WTC11 (cell line): ENCODE results near the gene INSYN1. TPM values are rescaled to one million over a fixed set of nuclear protein-coding genes. Genes with fewer than 3 reads are reported as not detected.

Source experiments
- ATAC-seq: fragments of 200-7000 bp; cut with Tn5 transposase; 2 replicates; pipeline ENCODE4 v1.10.0; 2021; ENCODE audit warnings: mild to moderate bottlenecking, moderate library complexity
- Bru-seq: library from RNA; stranded (reverse); fragments of 400-500 nt; gene quantifications from one replicate; lab custom pipeline; 2021; lab: Mats Ljungman, UMichigan
- CTCF ChIA-PET: fragments of 300-600 bp; sonication (Branson Sonifier 250); formaldehyde crosslinking; loops from one replicate; lab custom pipeline; 2021; ENCODE audit warnings: antibody characterized with exemption; lab: Charles Lee
- POLR2A ChIA-PET: fragments of 350-600 bp; sonication (Branson Sonifier 250); formaldehyde crosslinking; loops from one replicate; lab custom pipeline; 2021; ENCODE audit warnings: antibody characterized with exemption; lab: Charles Lee
- DNase-seq: peaks from one replicate; pipeline ENCODE4 v3.0.0; 2021; ENCODE audit warnings: low spot score
- H3K27ac Mint-ChIP-seq: 2 replicates; pipeline ENCODE4 v1.8.0; 2021; ENCODE audit warnings: mixed read lengths
- H3K27me3 Mint-ChIP-seq: 2 replicates; pipeline ENCODE4 v1.8.0; 2021; ENCODE audit warnings: low read depth, mild to moderate bottlenecking, moderate library complexity, mixed read lengths
- H3K36me3 Mint-ChIP-seq: 2 replicates; pipeline ENCODE4 v1.8.0; 2021; ENCODE audit warnings: mixed read lengths
- H3K4me1 Mint-ChIP-seq: 2 replicates; pipeline ENCODE4 v1.8.0; 2022; ENCODE audit warnings: mixed read lengths
- H3K4me3 Mint-ChIP-seq: 2 replicates; pipeline ENCODE4 v1.8.0; 2021; ENCODE audit warnings: mild to moderate bottlenecking, moderate library complexity, mixed read lengths
- H3K9me3 Mint-ChIP-seq: 2 replicates; pipeline ENCODE4 v1.8.0; 2021; ENCODE audit warnings: mixed read lengths
- ETV6 ChIP-seq: sonication (generic); formaldehyde crosslinking; IDR thresholded peaks from 2 replicates; pipeline ENCODE4 v1.8.1; 2022; ENCODE audit warnings: mild to moderate bottlenecking, missing genetic modification reagents
- FOXP1 ChIP-seq: sonication (generic); formaldehyde crosslinking; IDR thresholded peaks from 2 replicates; pipeline ENCODE4 v1.8.0; 2022; ENCODE audit warnings: missing genetic modification reagents, mild to moderate bottlenecking, moderate library complexity, borderline replicate concordance
- HMGA2 ChIP-seq: fragments of 250-450 bp; sonication (Bioruptor Pico); IDR thresholded peaks from 2 replicates; pipeline ENCODE4 v1.4.0; 2021; ENCODE audit warnings: mild to moderate bottlenecking, moderate library complexity
- MAX ChIP-seq: sonication (generic); formaldehyde crosslinking; IDR thresholded peaks from 2 replicates; pipeline ENCODE4 v1.8.0; 2022; ENCODE audit warnings: mild to moderate bottlenecking, missing genetic modification reagents
- MYBL2 ChIP-seq: sonication (generic); formaldehyde crosslinking; IDR thresholded peaks from 2 replicates; pipeline ENCODE4 v1.8.1; 2023; ENCODE audit warnings: mild to moderate bottlenecking, moderate library complexity, missing genetic modification reagents
- TEAD1 ChIP-seq: sonication (generic); formaldehyde crosslinking; IDR thresholded peaks from 2 replicates; pipeline ENCODE4 v1.8.0; 2022; ENCODE audit warnings: mild to moderate bottlenecking, missing genetic modification reagents
- USF2 ChIP-seq: sonication (generic); formaldehyde crosslinking; IDR thresholded peaks from 2 replicates; pipeline ENCODE4 v1.8.1; 2023; ENCODE audit warnings: mild to moderate bottlenecking, missing genetic modification reagents, moderate library complexity
- ZNF121 ChIP-seq: sonication (generic); formaldehyde crosslinking; IDR thresholded peaks from 2 replicates; pipeline ENCODE4 v1.8.0; 2023; ENCODE audit warnings: missing genetic modification reagents
- ZNF263 ChIP-seq: sonication (generic); formaldehyde crosslinking; IDR thresholded peaks from 2 replicates; pipeline ENCODE4 v1.8.1; 2022; ENCODE audit warnings: low read depth, mild to moderate bottlenecking, moderate library complexity, missing genetic modification reagents
- long read RNA-seq, 3 experiments: library from RNA in 1 of 3; library from capped mRNA in 1 of 3; library from polyadenylated mRNA in 1 of 3; unstranded in 2 of 3; stranded (forward) in 1 of 3; transcript quantifications; one replicate each; pipeline ENCODE4 v2.0.0, GENCODE V29; 2021
- total RNA-seq: library from RNA; stranded (reverse); gene quantifications from 3 replicates; pipeline ENCODE4 v1.2.3, GENCODE V29; 2021
- TF ChIP-seq, protein P1 (sequence below): sonication (generic); formaldehyde crosslinking; IDR thresholded peaks from 2 replicates; pipeline ENCODE4 v1.8.0; 2023; ENCODE audit warnings: mild to moderate bottlenecking, missing genetic modification reagents
- TF ChIP-seq, protein P2 (sequence below): fragments of 200-600 bp; IDR thresholded peaks from 2 replicates; pipeline ENCODE4 v1.8.0; 2022; ENCODE audit warnings: antibody characterized with exemption
- TF ChIP-seq, protein P3 (sequence below): sonication (generic); formaldehyde crosslinking; IDR thresholded peaks from 2 replicates; pipeline ENCODE4 v1.8.1; 2023; ENCODE audit warnings: mild to moderate bottlenecking, missing genetic modification reagents, borderline replicate concordance
- TF ChIP-seq, protein P4 (sequence below): fragments of 250-450 bp; sonication (Bioruptor Pico); conservative IDR thresholded peaks from 2 replicates; pipeline ENCODE4 v1.9.0; 2021; ENCODE audit warnings: mild to moderate bottlenecking

INSYN1 gene, protein sequence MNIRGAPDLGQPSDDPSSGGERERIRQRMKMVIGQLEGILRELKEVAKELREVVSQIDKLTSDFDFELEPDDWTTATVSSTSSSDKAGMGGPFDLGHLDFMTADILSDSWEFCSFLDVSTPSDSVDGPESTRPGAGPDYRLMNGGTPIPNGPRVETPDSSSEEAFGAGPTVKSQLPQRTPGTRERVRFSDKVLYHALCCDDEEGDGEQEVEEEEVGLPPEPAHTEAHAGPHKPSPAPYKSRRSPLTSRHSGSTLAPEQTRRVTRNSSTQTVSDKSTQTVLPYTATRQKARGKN
- total RNA-seq, result 9.0 to 11.9 TPM (median 9.8 TPM) in 3 replicates
- Bru-seq, nascent RNA, result percentile 34 among the genes with signal in this experiment
- long read RNA-seq, experiment 1, full-length matches to known transcripts, result 13 of 24 reads
- long read RNA-seq, experiment 1, partial matches to known transcripts, result 2 of 24 reads
- long read RNA-seq, experiment 1, other reads (novel, unspliced or antisense), result 9 of 24 reads
- long read RNA-seq, experiment 2, partial matches to known transcripts, result 2 of 8 reads
- long read RNA-seq, experiment 2, other reads (novel, unspliced or antisense), result 5 of 8 reads
- long read RNA-seq, experiment 3, full-length matches to known transcripts, result 3 of 3 reads
- long read RNA-seq, experiment 3, partial matches to known transcripts, result 0 of 3 reads
- long read RNA-seq, experiment 3, other reads (novel, unspliced or antisense), result 0 of 3 reads

GRCh38 chr15:73753250-73754130, at the start of gene INSYN1:
Gene INSYN1, minus strand, starts transcription at chr15:73753351. Its CDS starts 2,221 bp downstream, at chr15:73751130.
- Mint-ChIP-seq H3K36me3 (no peaks in the 10 kb centered on the region), H3K27ac (no peak within 1 kb of the TSS), H3K27me3 (peaks cover 26% of the 10 kb centered on the region), H3K4me1 (peaks cover 27% of the 10 kb centered on the region)
- POLR2A ChIA-PET, result interaction anchor here (0.7 to 1.7 kb wide), 5 partner anchors 8 to 136 kb away, joined by 4 to 6 read pairs (median 5); no protein-coding TSS in a partner anchor
- TF ChIP-seq FOXP1 (CRISPR knock-in tag) (no peak), MYBL2 (CRISPR knock-in tag) (no peak), ZNF121 (CRISPR knock-in tag) (peak; percentile 92; the same call in 1 of the 2 replicates), ETV6 (CRISPR knock-in tag) (0 out of 2 replicates have a peak, but pooled peaks have one; percentile 39), MAX (CRISPR knock-in tag) (0 out of 2 replicates have a peak, but pooled peaks have one; percentile 12), HMGA2 (CRISPR knock-in tag) (no peak), ZNF263 (CRISPR knock-in tag) (peak; percentile 97)
- TF ChIP-seq, protein P1, sequence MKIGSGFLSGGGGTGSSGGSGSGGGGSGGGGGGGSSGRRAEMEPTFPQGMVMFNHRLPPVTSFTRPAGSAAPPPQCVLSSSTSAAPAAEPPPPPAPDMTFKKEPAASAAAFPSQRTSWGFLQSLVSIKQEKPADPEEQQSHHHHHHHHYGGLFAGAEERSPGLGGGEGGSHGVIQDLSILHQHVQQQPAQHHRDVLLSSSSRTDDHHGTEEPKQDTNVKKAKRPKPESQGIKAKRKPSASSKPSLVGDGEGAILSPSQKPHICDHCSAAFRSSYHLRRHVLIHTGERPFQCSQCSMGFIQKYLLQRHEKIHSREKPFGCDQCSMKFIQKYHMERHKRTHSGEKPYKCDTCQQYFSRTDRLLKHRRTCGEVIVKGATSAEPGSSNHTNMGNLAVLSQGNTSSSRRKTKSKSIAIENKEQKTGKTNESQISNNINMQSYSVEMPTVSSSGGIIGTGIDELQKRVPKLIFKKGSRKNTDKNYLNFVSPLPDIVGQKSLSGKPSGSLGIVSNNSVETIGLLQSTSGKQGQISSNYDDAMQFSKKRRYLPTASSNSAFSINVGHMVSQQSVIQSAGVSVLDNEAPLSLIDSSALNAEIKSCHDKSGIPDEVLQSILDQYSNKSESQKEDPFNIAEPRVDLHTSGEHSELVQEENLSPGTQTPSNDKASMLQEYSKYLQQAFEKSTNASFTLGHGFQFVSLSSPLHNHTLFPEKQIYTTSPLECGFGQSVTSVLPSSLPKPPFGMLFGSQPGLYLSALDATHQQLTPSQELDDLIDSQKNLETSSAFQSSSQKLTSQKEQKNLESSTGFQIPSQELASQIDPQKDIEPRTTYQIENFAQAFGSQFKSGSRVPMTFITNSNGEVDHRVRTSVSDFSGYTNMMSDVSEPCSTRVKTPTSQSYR (CRISPR knock-in tag), result 0 out of 2 replicates have a peak, but pooled peaks have one; percentile 51
- TF ChIP-seq, protein P2, sequence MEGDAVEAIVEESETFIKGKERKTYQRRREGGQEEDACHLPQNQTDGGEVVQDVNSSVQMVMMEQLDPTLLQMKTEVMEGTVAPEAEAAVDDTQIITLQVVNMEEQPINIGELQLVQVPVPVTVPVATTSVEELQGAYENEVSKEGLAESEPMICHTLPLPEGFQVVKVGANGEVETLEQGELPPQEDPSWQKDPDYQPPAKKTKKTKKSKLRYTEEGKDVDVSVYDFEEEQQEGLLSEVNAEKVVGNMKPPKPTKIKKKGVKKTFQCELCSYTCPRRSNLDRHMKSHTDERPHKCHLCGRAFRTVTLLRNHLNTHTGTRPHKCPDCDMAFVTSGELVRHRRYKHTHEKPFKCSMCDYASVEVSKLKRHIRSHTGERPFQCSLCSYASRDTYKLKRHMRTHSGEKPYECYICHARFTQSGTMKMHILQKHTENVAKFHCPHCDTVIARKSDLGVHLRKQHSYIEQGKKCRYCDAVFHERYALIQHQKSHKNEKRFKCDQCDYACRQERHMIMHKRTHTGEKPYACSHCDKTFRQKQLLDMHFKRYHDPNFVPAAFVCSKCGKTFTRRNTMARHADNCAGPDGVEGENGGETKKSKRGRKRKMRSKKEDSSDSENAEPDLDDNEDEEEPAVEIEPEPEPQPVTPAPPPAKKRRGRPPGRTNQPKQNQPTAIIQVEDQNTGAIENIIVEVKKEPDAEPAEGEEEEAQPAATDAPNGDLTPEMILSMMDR, result no peak
- TF ChIP-seq, all 79 proteins: peak for 5
- Mint-ChIP-seq H3K9me3 (no peaks in the 10 kb centered on the region), H3K4me3 (peak within 1 kb of the TSS; percentile 69)
- peak; percentile 68 for ATAC-seq
- CTCF ChIA-PET, result interaction anchor here (0.6 to 2.2 kb wide), 22 partner anchors 8 to 174 kb away, joined by 3 to 14 read pairs (median 4); no protein-coding TSS in a partner anchor
- DNase-seq, result peak; percentile 42

DNA sequence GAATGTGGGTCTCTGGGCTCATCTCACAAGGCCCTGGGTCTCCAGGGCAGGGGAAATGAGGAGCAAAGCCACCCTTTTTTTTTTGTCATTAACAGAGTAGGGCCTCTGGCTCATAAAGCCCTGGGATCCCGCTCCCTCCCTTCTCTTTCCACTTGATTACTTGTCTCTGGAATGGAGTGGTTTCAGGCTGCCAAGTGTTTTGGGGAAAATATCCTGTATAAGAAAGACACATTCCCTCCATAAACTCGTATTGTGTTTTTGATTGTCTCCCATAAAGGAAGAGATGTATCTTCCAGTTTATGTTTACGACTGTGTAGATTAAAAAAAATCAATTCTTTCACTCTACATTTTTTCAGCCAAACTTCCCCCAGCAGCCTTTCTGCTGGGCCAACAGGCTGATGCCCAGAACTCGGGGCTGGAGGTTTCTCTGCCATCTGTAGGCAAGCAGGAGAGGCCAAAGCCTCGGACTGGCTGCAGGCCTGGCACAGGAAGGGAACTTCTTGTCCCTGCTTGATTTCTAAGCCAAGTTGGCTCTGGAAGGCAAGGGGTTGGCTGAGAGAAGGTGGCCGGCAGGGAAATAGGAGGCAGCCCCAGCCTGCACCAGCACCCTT, 49.4 kb upstream of the INSYN1 start:
- H3K36me3 Mint-ChIP-seq, result no peaks in the 10 kb centered on the region
- peak overlapping the region; percentile 58; the same call in 1 of the 2 replicates for H3K27ac Mint-ChIP-seq
- ChIA-PET POLR2A (no interaction called here), CTCF (no interaction called here)
- H3K27me3 Mint-ChIP-seq, result no peaks in the 10 kb centered on the region; the same call in 1 of the 2 replicates
- no peak for ATAC-seq
- TF ChIP-seq, protein P3, sequence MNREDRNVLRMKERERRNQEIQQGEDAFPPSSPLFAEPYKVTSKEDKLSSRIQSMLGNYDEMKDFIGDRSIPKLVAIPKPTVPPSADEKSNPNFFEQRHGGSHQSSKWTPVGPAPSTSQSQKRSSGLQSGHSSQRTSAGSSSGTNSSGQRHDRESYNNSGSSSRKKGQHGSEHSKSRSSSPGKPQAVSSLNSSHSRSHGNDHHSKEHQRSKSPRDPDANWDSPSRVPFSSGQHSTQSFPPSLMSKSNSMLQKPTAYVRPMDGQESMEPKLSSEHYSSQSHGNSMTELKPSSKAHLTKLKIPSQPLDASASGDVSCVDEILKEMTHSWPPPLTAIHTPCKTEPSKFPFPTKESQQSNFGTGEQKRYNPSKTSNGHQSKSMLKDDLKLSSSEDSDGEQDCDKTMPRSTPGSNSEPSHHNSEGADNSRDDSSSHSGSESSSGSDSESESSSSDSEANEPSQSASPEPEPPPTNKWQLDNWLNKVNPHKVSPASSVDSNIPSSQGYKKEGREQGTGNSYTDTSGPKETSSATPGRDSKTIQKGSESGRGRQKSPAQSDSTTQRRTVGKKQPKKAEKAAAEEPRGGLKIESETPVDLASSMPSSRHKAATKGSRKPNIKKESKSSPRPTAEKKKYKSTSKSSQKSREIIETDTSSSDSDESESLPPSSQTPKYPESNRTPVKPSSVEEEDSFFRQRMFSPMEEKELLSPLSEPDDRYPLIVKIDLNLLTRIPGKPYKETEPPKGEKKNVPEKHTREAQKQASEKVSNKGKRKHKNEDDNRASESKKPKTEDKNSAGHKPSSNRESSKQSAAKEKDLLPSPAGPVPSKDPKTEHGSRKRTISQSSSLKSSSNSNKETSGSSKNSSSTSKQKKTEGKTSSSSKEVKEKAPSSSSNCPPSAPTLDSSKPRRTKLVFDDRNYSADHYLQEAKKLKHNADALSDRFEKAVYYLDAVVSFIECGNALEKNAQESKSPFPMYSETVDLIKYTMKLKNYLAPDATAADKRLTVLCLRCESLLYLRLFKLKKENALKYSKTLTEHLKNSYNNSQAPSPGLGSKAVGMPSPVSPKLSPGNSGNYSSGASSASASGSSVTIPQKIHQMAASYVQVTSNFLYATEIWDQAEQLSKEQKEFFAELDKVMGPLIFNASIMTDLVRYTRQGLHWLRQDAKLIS (CRISPR knock-in tag), result no peak
- no peak for TF ChIP-seq USF2 (CRISPR knock-in tag)
- no peak for TF ChIP-seq TEAD1
- TF ChIP-seq, protein P4, sequence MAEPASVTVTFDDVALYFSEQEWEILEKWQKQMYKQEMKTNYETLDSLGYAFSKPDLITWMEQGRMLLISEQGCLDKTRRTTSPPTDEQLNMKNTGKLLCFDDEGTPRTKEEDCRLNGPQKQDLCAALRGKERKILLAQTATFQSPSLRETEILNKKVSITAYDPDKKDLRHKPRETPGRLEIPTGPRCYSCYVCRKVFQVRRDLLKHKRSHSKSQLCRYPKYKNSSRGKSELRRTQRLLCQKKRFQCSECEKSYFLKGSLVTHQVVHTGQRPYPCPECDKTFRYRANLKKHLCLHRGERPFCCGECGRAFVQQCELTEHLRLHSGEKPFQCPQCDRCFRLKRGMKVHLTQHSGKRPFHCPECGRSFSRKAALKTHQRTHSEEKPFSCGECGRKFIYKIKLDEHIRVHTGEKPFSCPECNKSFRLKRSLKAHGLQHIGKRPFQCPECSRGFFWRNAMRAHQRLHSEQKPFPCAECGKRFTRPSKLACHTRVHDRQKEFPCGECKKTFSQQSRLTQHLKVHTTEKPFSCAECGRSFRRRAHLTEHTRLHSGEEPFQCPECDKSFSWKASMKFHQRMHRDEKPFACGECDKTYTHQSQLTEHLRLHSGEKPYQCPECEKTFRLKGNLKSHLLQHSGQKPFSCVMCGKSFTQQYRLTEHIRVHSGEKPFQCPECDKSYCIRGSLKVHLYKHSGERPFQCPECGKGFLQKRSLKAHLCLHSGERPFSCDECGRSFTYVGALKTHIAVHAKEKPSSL (CRISPR knock-in tag), result no peak
- TF ChIP-seq, all 79 proteins: peak for 0
- DNase-seq, result no peak
- H3K4me3 Mint-ChIP-seq, result no peak overlapping the region
- peaks cover 31% of the 10 kb centered on the region for H3K4me1 Mint-ChIP-seq
- no peaks in the 10 kb centered on the region for H3K9me3 Mint-ChIP-seq
